ENCODE results near the gene CFAP73. TPM values are rescaled to one million over a fixed set of nuclear protein-coding genes. Genes with fewer than 3 reads are reported as not detected.
A peak's percentile ranks its signal among the peaks of the same experiment; 100 is the strongest.

Gene CFAP73
- total RNA-seq, 6 experiments from 2014 or later = 0.17 TPM; not detected in 5

DNA sequence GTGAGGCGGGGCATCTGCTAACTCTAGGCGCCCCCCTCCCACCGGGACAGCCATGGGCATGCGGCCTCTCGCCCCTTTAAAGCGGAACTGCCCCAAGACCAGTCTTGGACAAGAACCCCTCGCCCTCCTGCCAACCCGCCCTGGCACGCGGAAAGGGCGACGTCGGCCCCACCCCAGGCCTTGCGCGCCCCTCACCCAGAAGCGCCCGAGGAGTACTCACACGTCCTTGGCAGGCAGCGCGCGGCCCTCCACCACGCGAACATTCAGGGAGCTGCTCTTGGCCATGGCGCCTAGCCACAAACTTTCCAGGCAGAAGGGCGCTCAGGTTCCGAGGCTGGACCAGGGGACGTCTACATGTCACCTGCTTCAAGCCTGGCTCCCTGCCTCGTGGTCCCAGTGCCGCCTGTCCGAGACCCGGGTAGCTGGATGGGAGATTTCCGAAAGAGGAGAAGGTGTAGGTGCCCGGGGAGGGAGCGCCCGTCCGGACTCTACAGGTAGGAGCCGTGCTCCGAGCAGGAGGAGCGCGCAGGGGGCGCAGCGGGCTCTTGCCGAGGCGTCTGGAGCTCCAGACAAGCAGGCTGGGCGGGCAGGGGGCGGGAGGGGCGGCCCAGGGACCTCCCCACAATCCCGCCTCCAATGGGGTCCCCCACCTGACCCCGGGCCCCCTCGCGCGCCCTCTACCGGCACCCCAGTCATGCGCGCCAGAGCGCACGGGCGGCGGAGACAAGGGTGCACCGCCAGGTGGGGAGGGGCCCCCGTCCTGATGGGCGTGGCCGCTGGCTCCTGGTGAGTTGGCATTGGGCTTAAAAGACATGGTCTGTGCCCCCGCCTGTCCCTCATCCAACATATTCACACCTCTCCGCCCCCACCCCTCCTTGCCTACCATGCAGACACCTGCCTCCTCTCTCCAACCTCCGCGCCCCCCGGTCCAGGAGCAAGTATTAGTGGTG, 14.1 kb upstream of the CFAP73 start, which contains the start of gene RASAL1:
Gene RASAL1, minus strand, starts transcription at position 584 of the 950 bp plus-strand sequence. Its CDS starts 299 bp downstream, at position 285.
- Mint-ChIP-seq H3K27me3 (ENCODE audit: insufficient read depth) (peaks cover 23% of the 10 kb centered on the region), H3K27ac (no peak within 1 kb of the TSS), H3K9me3 (no peaks in the 10 kb centered on the region), H3K4me3 (no peak within 1 kb of the TSS), H3K36me3 (ENCODE audit: low read depth) (no peaks in the 10 kb centered on the region), H3K4me1 (ENCODE audit: low read depth) (no peaks in the 10 kb centered on the region)
- TF ChIP-seq CTCF (IDR thresholded peaks at IDR 0.05) = peak; percentile 59
- DNase-seq = no peak

DNA sequence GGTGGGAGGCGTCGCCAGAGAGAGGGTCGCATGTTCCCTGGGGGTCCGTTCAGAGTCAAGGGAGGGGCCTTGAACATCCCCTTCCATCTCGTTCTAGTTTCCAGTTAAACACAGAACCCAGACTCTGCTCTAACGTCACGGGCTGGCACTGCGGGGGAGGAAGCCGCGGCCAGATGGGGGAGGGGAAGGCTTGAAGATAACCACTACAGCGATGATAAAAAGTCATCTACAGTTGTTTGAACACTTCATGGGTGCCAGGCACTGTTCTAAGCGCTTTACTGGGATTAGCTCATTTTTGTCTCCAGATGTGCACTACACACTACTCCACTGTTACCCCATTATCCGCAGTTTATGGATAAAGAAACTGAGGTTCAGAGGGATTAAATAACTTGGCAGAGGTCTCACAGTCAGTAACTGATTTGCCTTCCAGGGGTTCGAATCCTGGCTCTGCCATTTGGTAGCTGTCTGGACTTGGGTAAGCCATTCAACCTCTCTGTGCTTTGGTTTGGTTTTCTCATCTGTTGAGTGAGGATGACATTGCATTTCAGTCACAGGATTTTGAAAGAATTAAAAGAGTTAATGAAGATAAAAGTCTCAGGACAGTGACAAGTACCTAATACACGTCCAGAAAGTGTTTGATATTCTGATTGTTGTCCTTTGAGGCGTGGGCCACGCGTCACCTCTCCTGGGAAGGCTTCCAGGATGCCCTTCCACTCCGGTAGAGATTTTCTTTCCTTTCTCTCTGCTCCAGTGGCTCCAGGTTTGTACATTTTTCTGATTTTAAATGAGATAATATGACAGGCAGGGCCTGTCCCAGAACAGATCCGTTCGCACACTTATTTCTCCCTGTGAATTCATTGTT, 13.2 kb upstream of the CFAP73 start:
- H3K27me3 Mint-ChIP-seq (ENCODE audit: insufficient read depth) = peaks cover 22% of the 10 kb centered on the region
- H3K4me3 Mint-ChIP-seq = no peak overlapping the region
- no peak for DNase-seq
- H3K4me1 Mint-ChIP-seq (ENCODE audit: low read depth) = no peaks in the 10 kb centered on the region
- no peak overlapping the region for H3K27ac Mint-ChIP-seq
- H3K36me3 Mint-ChIP-seq (ENCODE audit: low read depth) = no peaks in the 10 kb centered on the region
- no peak for TF ChIP-seq CTCF (IDR thresholded peaks at IDR 0.05)
- H3K9me3 Mint-ChIP-seq = no peaks in the 10 kb centered on the region

- no peak overlapping the region for H3K4me3 Mint-ChIP-seq
- H3K36me3 Mint-ChIP-seq (ENCODE audit: low read depth) = no peaks in the 10 kb centered on the region
- no peak for TF ChIP-seq CTCF (IDR thresholded peaks at IDR 0.05)
- no peak overlapping the region for H3K27ac Mint-ChIP-seq
- H3K27me3 Mint-ChIP-seq (ENCODE audit: insufficient read depth) = peaks cover 23% of the 10 kb centered on the region
- no peaks in the 10 kb centered on the region for H3K4me1 Mint-ChIP-seq (ENCODE audit: low read depth)
- no peaks in the 10 kb centered on the region for H3K9me3 Mint-ChIP-seq
- no peak for DNase-seq
These were observed 12.5 kb upstream of the CFAP73 start for GRCh38 chr12:113136990-113137511.

- H3K27me3 Mint-ChIP-seq (ENCODE audit: insufficient read depth) = peaks cover 22% of the 10 kb centered on the region
- no peaks in the 10 kb centered on the region for H3K9me3 Mint-ChIP-seq
- no peak overlapping the region for H3K27ac Mint-ChIP-seq
- no peaks in the 10 kb centered on the region for H3K36me3 Mint-ChIP-seq (ENCODE audit: low read depth)
- H3K4me1 Mint-ChIP-seq (ENCODE audit: low read depth) = no peaks in the 10 kb centered on the region
- no peak for TF ChIP-seq CTCF (IDR thresholded peaks at IDR 0.05)
- DNase-seq = no peak
- H3K4me3 Mint-ChIP-seq = no peak overlapping the region
These were observed 11.4 kb upstream of the CFAP73 start for GRCh38 chr12:113137861-113138783.
